ENCODE data around the gene PACSIN3. TPM values are rescaled to one million over a fixed set of nuclear protein-coding genes. Genes with fewer than 3 reads are reported as not detected.
A peak's percentile ranks its signal among the peaks of the same experiment; 100 is the strongest.

The PACSIN3 gene
- total and polyA plus RNA-seq, 2 of the 13 experiments (the other 11 are each of a cell fraction or from before 2014, with no cell fraction given): 47.9 to 93.3 TPM

- TF ChIP-seq YEATS2 (CRISPR knock-in tag; IDR thresholded peaks at IDR 0.05; ENCODE audit: borderline replicate concordance) (peak; percentile 49; the same call in 1 of the 2 replicates), ELF1 (CRISPR knock-in tag; IDR thresholded peaks at IDR 0.05) (peak; percentile 73; the same call in 1 of the 2 replicates), ZNF713 (CRISPR knock-in tag; IDR thresholded peaks at IDR 0.05) (no peak), ATF7-NPFF (CRISPR knock-in tag; IDR thresholded peaks at IDR 0.05; ENCODE audit: low read depth) (no peak), ZNF225 (CRISPR knock-in tag; IDR thresholded peaks at IDR 0.05) (no peak), PCBP2 (optimal IDR thresholded peaks at IDR 0.05; ENCODE audit: low read depth, low read length, poor library complexity, severe bottlenecking) (no peak), CCDC6 (CRISPR knock-in tag; IDR thresholded peaks at IDR 0.05) (no peak), FOXK1 (CRISPR knock-in tag; IDR thresholded peaks at IDR 0.05; ENCODE audit: borderline replicate concordance, low read depth) (peak; percentile 88), RAD21 (CRISPR knock-in tag; IDR thresholded peaks at IDR 0.05) (no peak), SNAPC2 (CRISPR knock-in tag; IDR thresholded peaks at IDR 0.05) (0 out of 2 replicates have a peak, but pooled peaks have one; percentile 20), CCAR2 (optimal IDR thresholded peaks at IDR 0.05; ENCODE audit: low read depth, low read length) (no peak), GATAD1 (CRISPR knock-in tag; IDR thresholded peaks at IDR 0.05) (peak; percentile 56; the same call in 1 of the 2 replicates), HDAC2 (CRISPR knock-in tag; IDR thresholded peaks at IDR 0.05) (peak; percentile 98), EEA1 (CRISPR knock-in tag; IDR thresholded peaks at IDR 0.05; ENCODE audit: borderline replicate concordance) (no peak), ZNF136 (CRISPR knock-in tag; IDR thresholded peaks at IDR 0.05; ENCODE audit: low read depth) (no peak)
- TF ChIP-seq, protein P1, sequence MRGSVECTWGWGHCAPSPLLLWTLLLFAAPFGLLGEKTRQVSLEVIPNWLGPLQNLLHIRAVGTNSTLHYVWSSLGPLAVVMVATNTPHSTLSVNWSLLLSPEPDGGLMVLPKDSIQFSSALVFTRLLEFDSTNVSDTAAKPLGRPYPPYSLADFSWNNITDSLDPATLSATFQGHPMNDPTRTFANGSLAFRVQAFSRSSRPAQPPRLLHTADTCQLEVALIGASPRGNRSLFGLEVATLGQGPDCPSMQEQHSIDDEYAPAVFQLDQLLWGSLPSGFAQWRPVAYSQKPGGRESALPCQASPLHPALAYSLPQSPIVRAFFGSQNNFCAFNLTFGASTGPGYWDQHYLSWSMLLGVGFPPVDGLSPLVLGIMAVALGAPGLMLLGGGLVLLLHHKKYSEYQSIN (CRISPR knock-in tag; IDR thresholded peaks at IDR 0.05; ENCODE audit: borderline replicate concordance): no peak
- TF ChIP-seq, protein P2, sequence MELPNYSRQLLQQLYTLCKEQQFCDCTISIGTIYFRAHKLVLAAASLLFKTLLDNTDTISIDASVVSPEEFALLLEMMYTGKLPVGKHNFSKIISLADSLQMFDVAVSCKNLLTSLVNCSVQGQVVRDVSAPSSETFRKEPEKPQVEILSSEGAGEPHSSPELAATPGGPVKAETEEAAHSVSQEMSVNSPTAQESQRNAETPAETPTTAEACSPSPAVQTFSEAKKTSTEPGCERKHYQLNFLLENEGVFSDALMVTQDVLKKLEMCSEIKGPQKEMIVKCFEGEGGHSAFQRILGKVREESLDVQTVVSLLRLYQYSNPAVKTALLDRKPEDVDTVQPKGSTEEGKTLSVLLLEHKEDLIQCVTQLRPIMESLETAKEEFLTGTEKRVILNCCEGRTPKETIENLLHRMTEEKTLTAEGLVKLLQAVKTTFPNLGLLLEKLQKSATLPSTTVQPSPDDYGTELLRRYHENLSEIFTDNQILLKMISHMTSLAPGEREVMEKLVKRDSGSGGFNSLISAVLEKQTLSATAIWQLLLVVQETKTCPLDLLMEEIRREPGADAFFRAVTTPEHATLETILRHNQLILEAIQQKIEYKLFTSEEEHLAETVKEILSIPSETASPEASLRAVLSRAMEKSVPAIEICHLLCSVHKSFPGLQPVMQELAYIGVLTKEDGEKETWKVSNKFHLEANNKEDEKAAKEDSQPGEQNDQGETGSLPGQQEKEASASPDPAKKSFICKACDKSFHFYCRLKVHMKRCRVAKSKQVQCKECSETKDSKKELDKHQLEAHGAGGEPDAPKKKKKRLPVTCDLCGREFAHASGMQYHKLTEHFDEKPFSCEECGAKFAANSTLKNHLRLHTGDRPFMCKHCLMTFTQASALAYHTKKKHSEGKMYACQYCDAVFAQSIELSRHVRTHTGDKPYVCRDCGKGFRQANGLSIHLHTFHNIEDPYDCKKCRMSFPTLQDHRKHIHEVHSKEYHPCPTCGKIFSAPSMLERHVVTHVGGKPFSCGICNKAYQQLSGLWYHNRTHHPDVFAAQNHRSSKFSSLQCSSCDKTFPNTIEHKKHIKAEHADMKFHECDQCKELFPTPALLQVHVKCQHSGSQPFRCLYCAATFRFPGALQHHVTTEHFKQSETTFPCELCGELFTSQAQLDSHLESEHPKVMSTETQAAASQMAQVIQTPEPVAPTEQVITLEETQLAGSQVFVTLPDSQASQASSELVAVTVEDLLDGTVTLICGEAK (IDR thresholded peaks at IDR 0.05): no peak
- TF ChIP-seq, protein P2 (CRISPR knock-in tag; IDR thresholded peaks at IDR 0.05): no peak
Measured at GRCh38 chr11:47189100-47189834, 3.0 kb upstream of the PACSIN3 start (continued).
